Gastrocnemius medialis (tissue), 4 donors: ENCODE data around the gene CCNA2.

Experiments used
- POLR2A ChIP-seq, 2 donors: fragments of 450-650 bp; IDR thresholded peaks; one replicate each; pipeline ENCODE4 v1.6.1; 2017; ENCODE audit warnings: antibody characterized with exemption in 2 of 2, mild to moderate bottlenecking in 2 of 2, moderate library complexity in 2 of 2
- TF ChIP-seq, protein P1 (sequence below), 5 experiments: fragments of 450-650 bp in 3 of 5; fragments of 200-600 bp in 2 of 5; sonication (generic) in 2 of 5; IDR thresholded peaks in 4 of 5; conservative IDR thresholded peaks in 1 of 5; 1 replicate in 4 of 5; 2 replicates in 1 of 5; pipeline ENCODE4 v1.5.1; 2016 to 2019; ENCODE audit warnings: antibody characterized with exemption in 5 of 5, mild to moderate bottlenecking in 3 of 5, moderate library complexity in 3 of 5

DNA sequence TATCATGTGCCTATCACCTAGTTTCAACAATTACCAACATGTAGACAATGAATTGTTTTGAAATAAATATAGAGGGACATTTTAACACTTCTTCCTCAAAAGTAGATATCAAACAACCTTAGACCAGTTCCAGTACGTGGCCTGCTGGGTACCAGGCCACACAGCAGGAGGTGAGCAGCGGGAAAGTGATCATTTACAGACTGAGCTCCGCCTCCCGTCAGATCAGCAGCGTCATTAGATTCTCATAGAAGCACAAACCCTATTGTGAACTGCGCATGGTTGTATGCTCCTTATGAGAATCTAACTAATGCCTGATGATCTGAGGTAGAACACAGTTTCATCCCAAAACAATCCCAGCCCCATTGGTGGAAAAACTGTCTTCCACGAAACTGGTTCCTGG is 40.1 kb upstream of the CCNA2 start:
- TF ChIP-seq, protein P1, sequence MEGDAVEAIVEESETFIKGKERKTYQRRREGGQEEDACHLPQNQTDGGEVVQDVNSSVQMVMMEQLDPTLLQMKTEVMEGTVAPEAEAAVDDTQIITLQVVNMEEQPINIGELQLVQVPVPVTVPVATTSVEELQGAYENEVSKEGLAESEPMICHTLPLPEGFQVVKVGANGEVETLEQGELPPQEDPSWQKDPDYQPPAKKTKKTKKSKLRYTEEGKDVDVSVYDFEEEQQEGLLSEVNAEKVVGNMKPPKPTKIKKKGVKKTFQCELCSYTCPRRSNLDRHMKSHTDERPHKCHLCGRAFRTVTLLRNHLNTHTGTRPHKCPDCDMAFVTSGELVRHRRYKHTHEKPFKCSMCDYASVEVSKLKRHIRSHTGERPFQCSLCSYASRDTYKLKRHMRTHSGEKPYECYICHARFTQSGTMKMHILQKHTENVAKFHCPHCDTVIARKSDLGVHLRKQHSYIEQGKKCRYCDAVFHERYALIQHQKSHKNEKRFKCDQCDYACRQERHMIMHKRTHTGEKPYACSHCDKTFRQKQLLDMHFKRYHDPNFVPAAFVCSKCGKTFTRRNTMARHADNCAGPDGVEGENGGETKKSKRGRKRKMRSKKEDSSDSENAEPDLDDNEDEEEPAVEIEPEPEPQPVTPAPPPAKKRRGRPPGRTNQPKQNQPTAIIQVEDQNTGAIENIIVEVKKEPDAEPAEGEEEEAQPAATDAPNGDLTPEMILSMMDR (IDR thresholded peaks at IDR 0.05 in 4 of 5, conservative IDR thresholded peaks at IDR 0.05 in 1 of 5), result no peak
- TF ChIP-seq POLR2A (IDR thresholded peaks at IDR 0.05), result no peak
